ENCODE results near the gene FBXO3. TPM values are rescaled to one million over a fixed set of nuclear protein-coding genes. Genes with fewer than 3 reads are reported as not detected.
"Not testable (repeated sequence)": the region's sequence is repeated elsewhere in the genome, so short reads cannot be mapped to it uniquely, and the experiment has no call there.

FBXO3 gene
- total RNA-seq, 1 experiment from 2014 or later: 42.0 TPM

DNA sequence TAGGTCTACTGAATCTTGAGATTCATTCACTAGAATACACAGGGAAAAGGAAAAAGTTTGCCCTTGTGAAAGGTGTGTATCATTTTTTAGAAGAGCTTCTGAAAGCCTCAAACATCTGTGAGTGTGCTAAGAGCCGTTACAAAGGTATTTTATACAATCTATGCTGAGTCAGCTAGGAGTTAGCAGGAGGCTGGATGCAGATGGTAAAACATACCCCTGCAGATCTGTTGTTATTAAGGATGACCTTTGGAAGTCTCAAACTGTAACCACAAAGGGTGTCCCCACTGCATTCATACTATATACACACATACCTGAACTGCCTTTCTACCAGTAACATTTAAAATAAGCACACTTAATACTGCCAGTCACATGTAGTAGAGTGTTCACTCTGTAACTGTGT lies 65.3 kb downstream of the FBXO3 start:
- Histone ChIP-seq H3K79me2 (ENCODE audit: low read length) (no peaks in the 10 kb centered on the region), H3K9me2 (replicated peaks; ENCODE audit: insufficient read depth, low read length) (no peaks in the 10 kb centered on the region), H2AFZ (ENCODE audit: low read length) (no peak overlapping the region), H3K36me3 (ENCODE audit: insufficient read depth, low read length) (no peaks in the 10 kb centered on the region), H3K4me2 (ENCODE audit: low read depth, low read length, poor library complexity, severe bottlenecking) (no peak overlapping the region), H3K4me1 (ENCODE audit: low read length) (no peaks in the 10 kb centered on the region), H3K4me3 (ENCODE audit: low read length) (no peak overlapping the region), H3K27me3 (ENCODE audit: low read length) (no peaks in the 10 kb centered on the region), H4K20me1 (ENCODE audit: insufficient read depth, low read depth, low read length) (no peaks in the 10 kb centered on the region), H3K9me3 (ENCODE audit: low read length) (no peaks in the 10 kb centered on the region), H3K27ac (ENCODE audit: low read length) (no peak overlapping the region), H3K9ac (ENCODE audit: low read length) (no peak overlapping the region)
- no peak for DNase-seq

- H3K9me2 ChIP-seq (replicated peaks; ENCODE audit: insufficient read depth, low read length); DNase-seq; H3K9ac ChIP-seq (ENCODE audit: low read length); H3K4me3 ChIP-seq (ENCODE audit: low read length); H2AFZ ChIP-seq (ENCODE audit: low read length); H3K4me1 ChIP-seq (ENCODE audit: low read length); H3K9me3 ChIP-seq (ENCODE audit: low read length); H3K27ac ChIP-seq (ENCODE audit: low read length); H3K79me2 ChIP-seq (ENCODE audit: low read length); H3K27me3 ChIP-seq (ENCODE audit: low read length); H4K20me1 ChIP-seq (ENCODE audit: insufficient read depth, low read depth, low read length); H3K36me3 ChIP-seq (ENCODE audit: insufficient read depth, low read length); H3K4me2 ChIP-seq (ENCODE audit: low read depth, low read length, poor library complexity, severe bottlenecking): not testable (repeated sequence)
These were observed 66.5 kb downstream of the FBXO3 start for GRCh38 chr11:33707831-33708230.

DNA sequence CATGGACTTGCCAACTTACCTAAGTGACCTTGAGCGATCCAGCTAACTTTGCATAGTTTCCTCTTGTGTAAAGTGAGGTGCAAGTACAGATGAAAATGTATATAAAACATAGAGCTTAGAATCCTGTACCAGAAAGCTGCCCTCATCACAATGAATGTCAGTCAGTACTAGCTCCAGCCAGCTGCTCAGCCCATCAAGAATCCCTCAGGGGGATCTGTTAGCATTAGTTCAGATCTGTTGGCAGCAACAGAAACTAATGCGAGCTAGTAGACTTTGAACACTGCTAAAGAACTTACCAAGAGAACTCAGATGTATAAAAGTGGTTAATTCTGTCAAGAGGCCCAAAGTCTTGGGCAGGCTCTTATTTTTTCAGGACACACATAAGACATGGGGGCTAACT lies 67.4 kb downstream of the FBXO3 start:
- H3K4me2 ChIP-seq (ENCODE audit: low read depth, low read length, poor library complexity, severe bottlenecking): no peak overlapping the region
- DNase-seq: no peak
- H3K4me3 ChIP-seq (ENCODE audit: low read length): no peak overlapping the region
- no peaks in the 10 kb centered on the region for H3K36me3 ChIP-seq (ENCODE audit: insufficient read depth, low read length)
- H2AFZ ChIP-seq (ENCODE audit: low read length): no peak overlapping the region
- H3K79me2 ChIP-seq (ENCODE audit: low read length): no peaks in the 10 kb centered on the region
- no peaks in the 10 kb centered on the region for H4K20me1 ChIP-seq (ENCODE audit: insufficient read depth, low read depth, low read length)
- H3K27me3 ChIP-seq (ENCODE audit: low read length): no peaks in the 10 kb centered on the region
- no peaks in the 10 kb centered on the region for H3K4me1 ChIP-seq (ENCODE audit: low read length)
- no peak overlapping the region for H3K9ac ChIP-seq (ENCODE audit: low read length)
- H3K9me3 ChIP-seq (ENCODE audit: low read length): no peaks in the 10 kb centered on the region
- no peaks in the 10 kb centered on the region for H3K9me2 ChIP-seq (replicated peaks; ENCODE audit: insufficient read depth, low read length)
- no peak overlapping the region for H3K27ac ChIP-seq (ENCODE audit: low read length)

DNA sequence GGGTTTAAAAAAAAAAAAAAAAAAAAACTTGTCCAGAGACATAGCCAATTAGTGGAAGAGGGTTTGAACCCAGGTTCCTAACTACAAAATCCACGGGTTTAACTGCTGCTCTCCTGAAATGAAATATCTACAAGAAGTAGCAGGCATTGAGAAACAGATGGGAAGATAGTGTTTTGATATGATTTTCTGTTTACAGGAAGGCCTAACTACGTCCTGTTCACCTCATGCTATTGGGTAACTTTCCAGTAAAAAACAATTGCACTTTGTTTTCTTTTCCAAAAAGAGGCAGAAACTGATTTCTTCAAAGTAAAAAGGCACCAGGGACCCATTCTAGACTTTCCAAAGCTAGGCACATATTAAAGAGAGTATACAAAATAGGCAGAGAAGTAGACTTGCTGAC lies 67.8 kb downstream of the FBXO3 start:
- H3K79me2 ChIP-seq (ENCODE audit: low read length): no peaks in the 10 kb centered on the region
- no peak overlapping the region for H3K9ac ChIP-seq (ENCODE audit: low read length)
- no peaks in the 10 kb centered on the region for H3K4me1 ChIP-seq (ENCODE audit: low read length)
- no peak overlapping the region for H2AFZ ChIP-seq (ENCODE audit: low read length)
- H3K27me3 ChIP-seq (ENCODE audit: low read length): no peaks in the 10 kb centered on the region
- H3K4me2 ChIP-seq (ENCODE audit: low read depth, low read length, poor library complexity, severe bottlenecking): no peak overlapping the region
- no peaks in the 10 kb centered on the region for H3K9me3 ChIP-seq (ENCODE audit: low read length)
- no peak for DNase-seq
- no peaks in the 10 kb centered on the region for H3K36me3 ChIP-seq (ENCODE audit: insufficient read depth, low read length)
- no peak overlapping the region for H3K4me3 ChIP-seq (ENCODE audit: low read length)
- no peaks in the 10 kb centered on the region for H4K20me1 ChIP-seq (ENCODE audit: insufficient read depth, low read depth, low read length)
- H3K9me2 ChIP-seq (replicated peaks; ENCODE audit: insufficient read depth, low read length): no peaks in the 10 kb centered on the region
- H3K27ac ChIP-seq (ENCODE audit: low read length): no peak overlapping the region

- Histone ChIP-seq H3K4me3 (ENCODE audit: low read length) (no peak overlapping the region), H3K4me2 (ENCODE audit: low read depth, low read length, poor library complexity, severe bottlenecking) (no peak overlapping the region), H3K9ac (ENCODE audit: low read length) (no peak overlapping the region), H3K79me2 (ENCODE audit: low read length) (no peaks in the 10 kb centered on the region), H3K4me1 (ENCODE audit: low read length) (peaks cover 6% of the 10 kb centered on the region), H3K9me3 (ENCODE audit: low read length) (no peaks in the 10 kb centered on the region), H3K36me3 (ENCODE audit: insufficient read depth, low read length) (no peaks in the 10 kb centered on the region), H4K20me1 (ENCODE audit: insufficient read depth, low read depth, low read length) (0 out of 2 replicates have a peak, but pooled peaks cover 3% of the 10 kb centered on the region), H2AFZ (ENCODE audit: low read length) (no peak overlapping the region), H3K9me2 (replicated peaks; ENCODE audit: insufficient read depth, low read length) (no peaks in the 10 kb centered on the region), H3K27me3 (ENCODE audit: low read length) (peaks cover 4% of the 10 kb centered on the region; the same call in 1 of the 2 replicates), H3K27ac (ENCODE audit: low read length) (no peak overlapping the region)
- DNase-seq: no peak
These were observed 69.9 kb downstream of the FBXO3 start for GRCh38 chr11:33704240-33705002.

GRCh38 chr11:33703788-33704187 lies 70.5 kb downstream of the FBXO3 start:
- no peak overlapping the region for H3K9ac ChIP-seq (ENCODE audit: low read length)
- no peak overlapping the region for H2AFZ ChIP-seq (ENCODE audit: low read length)
- DNase-seq: no peak
- H3K27me3 ChIP-seq (ENCODE audit: low read length): peaks cover 4% of the 10 kb centered on the region; the same call in 1 of the 2 replicates
- H3K4me1 ChIP-seq (ENCODE audit: low read length): peaks cover 6% of the 10 kb centered on the region
- no peaks in the 10 kb centered on the region for H3K36me3 ChIP-seq (ENCODE audit: insufficient read depth, low read length)
- no peaks in the 10 kb centered on the region for H3K9me2 ChIP-seq (replicated peaks; ENCODE audit: insufficient read depth, low read length)
- 0 out of 2 replicates have a peak, but pooled peaks cover 3% of the 10 kb centered on the region for H4K20me1 ChIP-seq (ENCODE audit: insufficient read depth, low read depth, low read length)
- no peaks in the 10 kb centered on the region for H3K79me2 ChIP-seq (ENCODE audit: low read length)
- no peak overlapping the region for H3K4me3 ChIP-seq (ENCODE audit: low read length)
- H3K27ac ChIP-seq (ENCODE audit: low read length): no peak overlapping the region
- no peak overlapping the region for H3K4me2 ChIP-seq (ENCODE audit: low read depth, low read length, poor library complexity, severe bottlenecking)
- no peaks in the 10 kb centered on the region for H3K9me3 ChIP-seq (ENCODE audit: low read length)

DNA sequence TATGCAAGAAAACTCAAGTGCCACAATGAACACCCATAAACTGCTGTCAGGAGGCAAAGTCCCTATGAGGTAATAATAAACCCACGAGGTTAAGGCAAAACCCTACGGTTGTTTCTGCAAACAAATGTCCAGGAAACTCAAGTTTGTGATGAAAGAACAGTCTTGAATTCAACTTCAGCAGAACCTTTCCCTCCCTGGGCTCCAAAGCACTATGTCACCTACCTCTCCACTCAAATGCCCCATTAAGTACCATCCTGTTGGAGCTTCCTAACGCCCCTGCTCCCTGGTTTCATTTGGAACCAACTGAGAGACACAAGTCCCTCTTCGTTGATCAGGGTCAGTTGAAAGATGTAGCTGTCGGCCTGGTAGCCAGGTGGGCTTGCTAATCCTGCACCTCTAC lies 71.1 kb downstream of the FBXO3 start:
- no peak overlapping the region for H3K4me2 ChIP-seq (ENCODE audit: low read depth, low read length, poor library complexity, severe bottlenecking)
- H3K27ac ChIP-seq (ENCODE audit: low read length): no peak overlapping the region
- H3K9me3 ChIP-seq (ENCODE audit: low read length): no peaks in the 10 kb centered on the region
- H3K27me3 ChIP-seq (ENCODE audit: low read length): peaks cover 4% of the 10 kb centered on the region; the same call in 1 of the 2 replicates
- no peak overlapping the region for H2AFZ ChIP-seq (ENCODE audit: low read length)
- H3K9ac ChIP-seq (ENCODE audit: low read length): no peak overlapping the region
- H4K20me1 ChIP-seq (ENCODE audit: insufficient read depth, low read depth, low read length): 0 out of 2 replicates have a peak, but pooled peaks cover 3% of the 10 kb centered on the region
- no peaks in the 10 kb centered on the region for H3K36me3 ChIP-seq (ENCODE audit: insufficient read depth, low read length)
- H3K79me2 ChIP-seq (ENCODE audit: low read length): no peaks in the 10 kb centered on the region
- no peaks in the 10 kb centered on the region for H3K9me2 ChIP-seq (replicated peaks; ENCODE audit: insufficient read depth, low read length)
- peaks cover 6% of the 10 kb centered on the region for H3K4me1 ChIP-seq (ENCODE audit: low read length)
- no peak overlapping the region for H3K4me3 ChIP-seq (ENCODE audit: low read length)
- no peak for DNase-seq

GRCh38 chr11:33701302-33702230 lies 72.8 kb downstream of the FBXO3 start:
- Histone ChIP-seq H3K27ac (ENCODE audit: low read length) (no peak overlapping the region), H3K79me2 (ENCODE audit: low read length) (no peaks in the 10 kb centered on the region), H2AFZ (ENCODE audit: low read length) (no peak overlapping the region), H3K4me3 (ENCODE audit: low read length) (peak overlapping the region; percentile 45; the same call in 1 of the 2 replicates), H3K4me2 (ENCODE audit: low read depth, low read length, poor library complexity, severe bottlenecking) (peak overlapping the region; percentile 57), H3K9ac (ENCODE audit: low read length) (no peak overlapping the region), H3K4me1 (ENCODE audit: low read length) (peaks cover 6% of the 10 kb centered on the region), H4K20me1 (ENCODE audit: insufficient read depth, low read depth, low read length) (0 out of 2 replicates have a peak, but pooled peaks cover 6% of the 10 kb centered on the region), H3K36me3 (ENCODE audit: insufficient read depth, low read length) (no peaks in the 10 kb centered on the region), H3K9me2 (replicated peaks; ENCODE audit: insufficient read depth, low read length) (no peaks in the 10 kb centered on the region), H3K27me3 (ENCODE audit: low read length) (peaks cover 4% of the 10 kb centered on the region; the same call in 1 of the 2 replicates), H3K9me3 (ENCODE audit: low read length) (no peaks in the 10 kb centered on the region)
- DNase-seq: no peak

All from Karpas-422 (cell line).